Thyroid gland (tissue), 4 donors: ENCODE measurements around the gene NSA2. TPM values are rescaled to one million over a fixed set of nuclear protein-coding genes. Genes with fewer than 3 reads are reported as not detected.
"Not testable (repeated sequence)": the region's sequence is repeated elsewhere in the genome, so short reads cannot be mapped to it uniquely, and the experiment has no call there.

ENCODE experiments used
- DNase-seq, 2 donors: peaks; one replicate each; pipeline ENCODE4 v3.0.0-alpha.2; 2019
- H3K27ac ChIP-seq, 3 donors: fragments of 200-600 bp; sonication (generic); 1 replicate in 2 of 3; 2 replicates in 1 of 3; pipeline ENCODE4 v1.5.1; 2016 to 2019; ENCODE audit warnings: mild to moderate bottlenecking in 1 of 3, moderate library complexity in 1 of 3
- H3K27me3 ChIP-seq: fragments of 200-600 bp; sonication (generic); one replicate; pipeline ENCODE4 v1.5.1; 2019
- H3K36me3 ChIP-seq, 2 donors: fragments of 200-600 bp; sonication (generic); one replicate each; pipeline ENCODE4 v1.5.1; 2016 to 2019
- H3K4me1 ChIP-seq, 2 donors: fragments of 200-600 bp; sonication (generic); one replicate each; pipeline ENCODE4 v1.5.1; 2017 to 2019
- H3K4me3 ChIP-seq, 3 donors: fragments of 200-600 bp; sonication (generic); replicated peaks in 1 of 3; 1 replicate in 2 of 3; 2 replicates in 1 of 3; pipeline ENCODE4 v1.5.1; 2016; ENCODE audit warnings: mild to moderate bottlenecking in 1 of 3
- H3K9me3 ChIP-seq: fragments of 200-600 bp; sonication (generic); one replicate; pipeline ENCODE4 v1.5.1; 2017
- POLR2A ChIP-seq, 2 donors: fragments of 450-650 bp; IDR thresholded peaks; one replicate each; pipeline ENCODE4 v1.6.1; 2017; ENCODE audit warnings: antibody characterized with exemption in 2 of 2, mild to moderate bottlenecking in 2 of 2, moderate library complexity in 1 of 2
- WGBS, 2 donors: methylation state at CpG; one replicate each; pipeline ENCODE4 v1.1.5; 2017; 5-methylcytosine and 5-hydroxymethylcytosine counted together
- intact Hi-C: fragments of 100-400 bp; cut with DNase I; formaldehyde crosslinking; loops from one replicate; pipeline ENCODE4 v1.15.1; 2023
- total RNA-seq, 4 donors: library from RNA; depleted of rRNA; stranded (reverse); fragments of >200 nt; gene quantifications; one replicate each; pipeline ENCODE4 v1.2.3, GENCODE V29; 2016
- TF ChIP-seq, protein P1 (sequence below), 6 experiments: fragments of 200-600 bp in 3 of 6; fragments of 450-650 bp in 3 of 6; sonication (generic) in 3 of 6; IDR thresholded peaks; one replicate each; pipeline ENCODE4 v1.5.1; 2016 to 2019; ENCODE audit warnings: antibody characterized with exemption in 6 of 6, mild to moderate bottlenecking in 2 of 6, inconsistent platforms in 1 of 6, moderate library complexity in 1 of 6

NSA2 gene
- total RNA-seq, 4 donors from 2014 or later = 75.3 to 228 (median 93.0) TPM

DNA sequence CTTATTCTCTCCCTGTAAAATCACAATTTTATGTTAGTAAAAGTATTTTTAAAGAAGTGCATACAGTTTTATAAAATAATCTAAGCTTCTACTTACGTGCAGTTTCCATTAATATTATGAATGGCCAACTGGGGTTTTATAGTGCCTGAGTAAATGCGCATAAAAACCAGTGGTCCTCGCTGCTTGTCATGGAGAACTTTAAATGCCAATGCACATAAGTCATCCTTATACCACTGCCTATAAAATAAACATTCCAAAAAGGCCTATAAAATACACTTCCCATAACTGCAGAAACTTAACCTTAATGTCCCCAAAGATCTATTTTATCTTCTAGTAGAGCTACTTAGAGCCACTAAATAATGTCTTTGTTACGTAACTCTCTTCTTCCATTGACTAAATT lies 28.6 kb upstream of the NSA2 start:
- WGBS, 2 donors = 98% methylated on average over 4 of the region's 4 CpGs

DNA sequence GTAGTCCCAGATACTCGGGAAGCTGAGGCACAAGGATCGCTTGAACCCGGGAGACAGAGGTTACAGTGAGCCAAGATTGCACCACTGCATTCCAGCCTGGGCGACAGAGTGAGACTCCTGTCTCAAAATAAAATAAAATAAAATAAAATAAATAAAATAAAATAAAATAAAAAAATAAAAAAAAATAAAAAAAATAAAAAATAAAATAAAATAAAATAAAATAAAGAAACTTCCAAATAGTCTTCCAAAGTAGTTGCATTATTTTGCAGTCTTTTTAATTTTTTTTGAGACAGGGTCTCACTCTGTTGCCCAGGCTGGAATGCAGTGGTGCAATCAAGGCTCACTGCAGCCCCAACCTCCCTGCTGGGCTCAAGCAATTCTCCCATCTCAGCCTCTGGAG lies 18.3 kb upstream of the NSA2 start:
- 96 to 97% methylated on average over 4 of the region's 4 CpGs for WGBS, 2 donors
- H3K4me3 ChIP-seq, DNase-seq, H3K9me3 ChIP-seq, H3K4me1 ChIP-seq, intact Hi-C loops, H3K27me3 ChIP-seq, H3K27ac ChIP-seq: not testable (repeated sequence)
- peaks cover 23 to 29% of the 10 kb centered on the region in 2 donors for H3K36me3 ChIP-seq

More for the DNA sequence above, 28.6 kb upstream of the NSA2 start:
- Histone ChIP-seq H3K9me3 (no peaks in the 10 kb centered on the region), H3K27me3 (no peaks in the 10 kb centered on the region), H3K36me3 (peaks cover 0 to 13% of the 10 kb centered on the region in 2 donors), H3K27ac (no peak overlapping the region), H3K4me1 (no peaks in the 10 kb centered on the region), H3K4me3 (no peak overlapping the region)
- no peak for TF ChIP-seq POLR2A (IDR thresholded peaks at IDR 0.05)
- TF ChIP-seq, protein P1, sequence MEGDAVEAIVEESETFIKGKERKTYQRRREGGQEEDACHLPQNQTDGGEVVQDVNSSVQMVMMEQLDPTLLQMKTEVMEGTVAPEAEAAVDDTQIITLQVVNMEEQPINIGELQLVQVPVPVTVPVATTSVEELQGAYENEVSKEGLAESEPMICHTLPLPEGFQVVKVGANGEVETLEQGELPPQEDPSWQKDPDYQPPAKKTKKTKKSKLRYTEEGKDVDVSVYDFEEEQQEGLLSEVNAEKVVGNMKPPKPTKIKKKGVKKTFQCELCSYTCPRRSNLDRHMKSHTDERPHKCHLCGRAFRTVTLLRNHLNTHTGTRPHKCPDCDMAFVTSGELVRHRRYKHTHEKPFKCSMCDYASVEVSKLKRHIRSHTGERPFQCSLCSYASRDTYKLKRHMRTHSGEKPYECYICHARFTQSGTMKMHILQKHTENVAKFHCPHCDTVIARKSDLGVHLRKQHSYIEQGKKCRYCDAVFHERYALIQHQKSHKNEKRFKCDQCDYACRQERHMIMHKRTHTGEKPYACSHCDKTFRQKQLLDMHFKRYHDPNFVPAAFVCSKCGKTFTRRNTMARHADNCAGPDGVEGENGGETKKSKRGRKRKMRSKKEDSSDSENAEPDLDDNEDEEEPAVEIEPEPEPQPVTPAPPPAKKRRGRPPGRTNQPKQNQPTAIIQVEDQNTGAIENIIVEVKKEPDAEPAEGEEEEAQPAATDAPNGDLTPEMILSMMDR (IDR thresholded peaks at IDR 0.05) = no peak
- DNase-seq = no peak
- intact Hi-C loops = no loop called here

DNA sequence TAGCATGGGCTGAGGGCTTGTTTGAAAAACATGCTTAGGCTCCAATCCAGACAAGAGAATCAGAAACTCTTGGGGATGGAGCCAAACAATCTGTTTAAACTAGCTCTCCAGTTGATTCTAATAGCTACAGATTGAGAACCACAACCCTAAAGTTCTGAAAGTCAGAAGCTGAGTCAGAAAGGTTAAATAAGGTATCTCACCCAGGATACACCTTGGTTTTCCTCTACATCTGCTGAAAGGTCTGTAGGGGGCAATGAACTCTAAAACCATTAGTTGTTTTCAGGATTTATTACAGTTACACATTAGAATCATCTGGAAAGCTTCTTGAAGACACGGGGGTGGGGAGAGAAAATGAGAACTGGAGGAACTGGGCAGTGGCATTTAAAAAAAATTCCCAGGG lies 5.8 kb upstream of the NSA2 start:
- 88 to 93% methylated on average over 1 of the region's 1 CpG for WGBS, 2 donors
- TF ChIP-seq, protein P1 (IDR thresholded peaks at IDR 0.05) = no peak
- TF ChIP-seq POLR2A (IDR thresholded peaks at IDR 0.05) = no peak
- intact Hi-C loops = no loop called here

DNA sequence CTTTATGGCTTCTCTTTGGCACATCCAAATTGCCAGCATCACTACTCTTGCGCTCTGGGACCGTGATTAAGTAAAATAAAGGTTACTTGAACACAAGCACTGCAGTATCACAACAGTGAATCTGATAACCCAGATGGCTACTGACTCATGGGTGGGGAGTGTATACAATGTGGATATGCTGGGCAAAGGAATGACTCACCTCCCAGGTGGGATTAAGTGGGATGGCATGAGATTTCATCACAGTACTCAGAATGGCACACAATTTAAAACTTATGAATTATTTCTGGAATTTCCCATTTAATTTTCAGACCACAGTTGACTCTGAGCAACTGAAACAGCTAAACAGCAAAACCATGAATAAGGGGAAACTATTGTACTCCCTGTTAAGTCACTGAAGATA lies 4.5 kb upstream of the NSA2 start:
- no peaks in the 10 kb centered on the region for H3K27me3 ChIP-seq
- DNase-seq = no peak
- TF ChIP-seq, protein P1 (IDR thresholded peaks at IDR 0.05) = no peak
- TF ChIP-seq POLR2A (IDR thresholded peaks at IDR 0.05) = no peak
- intact Hi-C loops = no loop called here
- H3K36me3 ChIP-seq = peaks cover 8 to 11% of the 10 kb centered on the region in 2 donors
- H3K9me3 ChIP-seq = no peaks in the 10 kb centered on the region
- no peak overlapping the region for H3K4me3 ChIP-seq
- H3K27ac ChIP-seq = no peak overlapping the region
- WGBS, 2 donors = 96 to 97% methylated on average over 2 of the region's 2 CpGs
- peaks cover 12 to 17% of the 10 kb centered on the region in 2 donors for H3K4me1 ChIP-seq

More for the DNA sequence above, 5.8 kb upstream of the NSA2 start:
- Histone ChIP-seq H3K4me1 (peaks cover 11 to 17% of the 10 kb centered on the region in 2 donors), H3K9me3 (no peaks in the 10 kb centered on the region), H3K27me3 (no peaks in the 10 kb centered on the region), H3K27ac (no peak overlapping the region), H3K36me3 (peaks cover 14 to 21% of the 10 kb centered on the region in 2 donors), H3K4me3 (no peak overlapping the region)
- DNase-seq = no peak

DNA sequence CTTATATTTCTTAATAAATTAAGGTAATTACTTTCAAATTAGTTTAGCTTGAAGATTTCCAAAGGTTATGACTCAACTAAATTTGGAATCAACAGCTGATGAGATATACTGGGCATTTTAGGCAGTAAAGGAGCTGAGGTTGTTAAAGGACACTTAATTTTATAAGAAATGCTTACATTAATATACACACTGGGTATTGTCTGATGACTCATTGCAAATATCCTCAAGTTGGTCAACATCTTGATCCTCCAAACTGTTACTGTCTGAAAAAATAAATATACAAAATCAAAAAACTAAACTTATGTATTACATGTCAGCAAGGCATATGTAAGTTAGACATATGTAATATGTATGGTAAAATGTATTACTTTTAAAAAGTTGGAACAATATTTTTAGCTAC lies 3.5 kb upstream of the NSA2 start:
- Histone ChIP-seq H3K4me3 (no peak overlapping the region), H3K27me3 (no peaks in the 10 kb centered on the region), H3K27ac (no peak overlapping the region), H3K4me1 (peaks cover 19 to 25% of the 10 kb centered on the region in 2 donors), H3K9me3 (no peaks in the 10 kb centered on the region), H3K36me3 (peaks cover 3 to 5% of the 10 kb centered on the region in 2 donors)
- no peak for DNase-seq
- intact Hi-C loops = no loop called here
- no peak for TF ChIP-seq POLR2A (IDR thresholded peaks at IDR 0.05)
- TF ChIP-seq, protein P1 (IDR thresholded peaks at IDR 0.05) = no peak

DNA sequence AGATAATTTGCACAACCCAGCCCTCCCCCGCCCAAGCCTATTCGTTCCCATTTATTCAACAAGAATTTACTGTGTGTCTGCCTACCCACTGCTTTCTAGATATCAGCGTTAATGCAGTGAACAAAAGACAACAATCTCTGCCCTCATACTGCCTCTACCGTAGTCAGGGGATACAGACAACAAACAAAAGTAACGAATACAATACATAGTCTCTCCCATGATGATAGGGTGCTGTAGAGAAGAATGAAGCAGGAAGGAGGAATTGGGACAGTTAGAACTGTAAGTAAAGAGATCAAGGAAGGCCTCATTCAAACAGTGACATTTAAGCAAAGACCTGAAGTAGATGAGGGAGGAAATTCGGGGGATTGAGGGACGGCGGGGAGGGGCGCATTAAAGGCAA lies 1.8 kb upstream of the NSA2 start:
- TF ChIP-seq, protein P1 (IDR thresholded peaks at IDR 0.05) = no peak
- TF ChIP-seq POLR2A (IDR thresholded peaks at IDR 0.05) = no peak
- H3K27ac ChIP-seq = no peak overlapping the region
- DNase-seq = no peak
- H3K27me3 ChIP-seq = no peaks in the 10 kb centered on the region
- WGBS, 2 donors = 77 to 79% methylated on average over 9 of the region's 9 CpGs
- intact Hi-C loops = loop anchor here (5.0 kb wide), 1 partner anchor 152 kb away; no protein-coding TSS in a partner anchor
- H3K4me3 ChIP-seq = no peak overlapping the region
- peaks cover 19 to 25% of the 10 kb centered on the region in 2 donors for H3K4me1 ChIP-seq
- peaks cover 11 to 13% of the 10 kb centered on the region in 2 donors for H3K36me3 ChIP-seq
- H3K9me3 ChIP-seq = no peaks in the 10 kb centered on the region
